K562 (cell line): ENCODE data around the gene CRK. TPM values are rescaled to one million over a fixed set of nuclear protein-coding genes. Genes with fewer than 3 reads are reported as not detected.

ENCODE experiments used
- ERF ChIP-seq: fragments of 450-650 bp; formaldehyde crosslinking; IDR thresholded peaks from 2 replicates; pipeline ENCODE4 v1.4.0; 2020; ENCODE audit warnings: mild to moderate bottlenecking, mixed read lengths
- FOXA3 ChIP-seq, 2 experiments: fragments of 450-650 bp in 1 of 2; sonication (generic) in 1 of 2; formaldehyde crosslinking; IDR thresholded peaks in 1 of 2; conservative IDR thresholded peaks in 1 of 2; 2 replicates each; pipeline versions ENCODE4 v1.4.0 to v1.8.0; 2020 to 2022; ENCODE audit warnings: mild to moderate bottlenecking in 2 of 2, missing genetic modification reagents in 1 of 2
- FOXJ3 ChIP-seq: sonication (generic); formaldehyde crosslinking; IDR thresholded peaks from 2 replicates; pipeline ENCODE4 v1.4.0; 2020; ENCODE audit warnings: mild to moderate bottlenecking, missing genetic modification reagents
- GABPB1 ChIP-seq: sonication (generic); formaldehyde crosslinking; IDR thresholded peaks from 2 replicates; pipeline ENCODE4 v1.8.0; 2022; ENCODE audit warnings: mild to moderate bottlenecking, missing genetic modification reagents
- HNRNPUL1 ChIP-seq: fragments of 200-400 bp; formaldehyde crosslinking; IDR thresholded peaks from 2 replicates; pipeline ENCODE4 v1.6.1; 2017; ENCODE audit warnings: low read length
- IRF1 ChIP-seq: sonication (generic); formaldehyde crosslinking; IDR thresholded peaks from 2 replicates; pipeline ENCODE4 v1.8.0; 2022; ENCODE audit warnings: missing genetic modification reagents, mild to moderate bottlenecking, borderline replicate concordance
- KDM1A ChIP-seq, 2 experiments: fragments of 450-650 bp; IDR thresholded peaks; 2 replicates each; pipeline ENCODE4 v1.6.1; 2016; ENCODE audit warnings: mild to moderate bottlenecking in 2 of 2
- KLF13 ChIP-seq: fragments of 450-650 bp; IDR thresholded peaks from 2 replicates; pipeline ENCODE4 v1.6.1; 2016; ENCODE audit warnings: missing genetic modification characterization, low read depth, mild to moderate bottlenecking, missing compliant biosample characterization, moderate library complexity, borderline replicate concordance
- OTX1 ChIP-seq: fragments of 450-650 bp; formaldehyde crosslinking; IDR thresholded peaks from 2 replicates; pipeline ENCODE4 v1.4.0; 2022; ENCODE audit warnings: mild to moderate bottlenecking
- PKNOX1 ChIP-seq: fragments of 450-650 bp; IDR thresholded peaks from 2 replicates; pipeline ENCODE4 v1.6.1; 2016
- POLR2A ChIP-seq: fragments of 450-650 bp; conservative IDR thresholded peaks from 2 replicates; pipeline ENCODE4 v1.6.1; 2016
- POU5F1 ChIP-seq: fragments of 150-350 bp; IDR thresholded peaks from 2 replicates; pipeline ENCODE4 v1.6.1; 2014; ENCODE audit warnings: borderline replicate concordance, low read length, low read depth, mild to moderate bottlenecking; ENCODE audit not compliant: partially characterized antibody
- PYGO2 ChIP-seq: fragments of 450-650 bp; IDR thresholded peaks from 2 replicates; pipeline ENCODE4 v1.6.1; 2016; ENCODE audit warnings: mild to moderate bottlenecking, missing genetic modification characterization, moderate library complexity, missing compliant biosample characterization
- SNRNP70 ChIP-seq: fragments of 200-400 bp; formaldehyde crosslinking; optimal IDR thresholded peaks from 2 replicates; pipeline ENCODE3; 2017; ENCODE audit warnings: low read depth, low read length
- STAG1 ChIP-seq: sonication (generic); formaldehyde crosslinking; IDR thresholded peaks from 2 replicates; pipeline ENCODE4 v1.5.0; 2020; ENCODE audit warnings: missing genetic modification reagents, borderline replicate concordance
- THRA ChIP-seq: fragments of 450-650 bp; IDR thresholded peaks from 2 replicates; pipeline ENCODE4 v1.6.1; 2017; ENCODE audit warnings: mild to moderate bottlenecking, moderate library complexity
- UBTF ChIP-seq, 2 experiments: IDR thresholded peaks; 2 replicates each; pipeline ENCODE4 v1.6.1; 2012; ENCODE audit warnings: improper control_type of control experiment in 2 of 2, low read depth in 2 of 2, low read length in 2 of 2, borderline replicate concordance in 1 of 2
- ZNF347 ChIP-seq: fragments of 450-650 bp; formaldehyde crosslinking; IDR thresholded peaks from 2 replicates; pipeline ENCODE4 v1.4.0; 2020; ENCODE audit warnings: low read depth, mild to moderate bottlenecking, moderate library complexity
- ZNF668 ChIP-seq: fragments of 250-450 bp; sonication (Bioruptor Pico); IDR thresholded peaks from 2 replicates; pipeline ENCODE4 v1.8.0; 2022; ENCODE audit warnings: mild to moderate bottlenecking, inconsistent platforms
- polyA plus RNA-seq, 8 experiments: library from polyadenylated mRNA; depleted of rRNA in 4 of 8; stranded (reverse) in 5 of 8; unstranded in 3 of 8; fragments of >200 nt; fragmentation: Nextera tagmentation in 2 of 8; fragmentation: Illumina TruSeq in 1 of 8; extraction: Ambion mirVana in 2 of 8; extraction: Trizol in 1 of 8; gene quantifications; 2 replicates each; pipeline versions ENCODE4 v1.2.1 to v1.2.3, GENCODE V29; 2011 to 2014; ENCODE audit warnings: inconsistent platforms in 1 of 8, missing spikeins in 1 of 8
- total RNA-seq, 7 experiments: library from RNA; depleted of rRNA in 6 of 7; stranded (reverse); fragments of >200 nt in 6 of 7; fragmentation: Illumina TruSeq in 2 of 7; extraction: Trizol in 2 of 7; gene quantifications; 2 replicates each; pipeline versions ENCODE4 v1.2.1 to v1.2.3, GENCODE V29; 2011 to 2021; ENCODE audit warnings: low replicate concordance in 1 of 7

The CRK gene
- total and polyA plus RNA-seq, 9 of the 15 experiments (the other 6 are each of a cell fraction or from before 2014, with no cell fraction given): 13.1 to 40.2 (median 26.1) TPM

GRCh38 chr17:1487939-1488825, 32.1 kb upstream of the CRK start (continued):
- TF ChIP-seq PKNOX1 (peak; percentile 64), KDM1A (IDR thresholded peaks at IDR 0.05) (no peak), OTX1 (CRISPR knock-in tag) (no peak), UBTF (IDR thresholded peaks at IDR 0.05; ENCODE audit: borderline replicate concordance in 1 of 2, low read depth in 2 of 2, low read length in 2 of 2) (0 out of 4 replicates have a peak, but pooled peaks of 1 of the 2 experiments have one; percentile 35), KLF13 (tag) (no peak; the same call in 1 of the 2 replicates), POU5F1 (no peak), THRA (no peak), GABPB1 (CRISPR knock-in tag) (no peak), FOXJ3 (CRISPR knock-in tag) (no peak), ZNF668 (no peak), SNRNP70 (no peak), HNRNPUL1 (no peak), ZNF347 (CRISPR knock-in tag) (no peak), FOXA3 (CRISPR knock-in tag; conservative IDR thresholded peaks at IDR 0.05 in 1 of 2, IDR thresholded peaks at IDR 0.05 in 1 of 2) (0 out of 4 replicates have a peak, but pooled peaks of 1 of the 2 experiments have one; percentile 15), ERF (CRISPR knock-in tag) (no peak), PYGO2 (tag) (no peak), POLR2A (no peak), STAG1 (no peak), IRF1 (CRISPR knock-in tag) (no peak)
